Activated naive CD4-positive, alpha-beta T cell treated with anti-CD3 and anti-CD28 coated beads, Interleukin-2, amount 50 U/mL, for 72 hours (primary cell): ENCODE measurements around the gene SV2C. TPM values are rescaled to one million over a fixed set of nuclear protein-coding genes. Genes with fewer than 3 reads are reported as not detected.
"Not testable (repeated sequence)": the region's sequence is repeated elsewhere in the genome, so short reads cannot be mapped to it uniquely, and the experiment has no call there.

Experiments used
- ATAC-seq, 2 donors: fragments of 150-1000 bp; cut with Tn5 transposase; 2 replicates each; pipeline ENCODE4 v1.10.0; 2021; ENCODE audit warnings: mild to moderate bottlenecking in 2 of 2, moderate library complexity in 2 of 2
- DNase-seq, 2 donors: peaks; one replicate each; pipeline ENCODE4 v3.0.0; 2021 to 2022; ENCODE audit warnings: low spot score in 2 of 2
- H3K27ac Mint-ChIP-seq, 2 donors: one replicate each; pipeline ENCODE4 v1.8.0; 2022; ENCODE audit warnings: mild to moderate bottlenecking in 2 of 2, mixed read lengths in 2 of 2
- H3K36me3 Mint-ChIP-seq, 2 donors: one replicate each; pipeline ENCODE4 v1.8.0; 2022; ENCODE audit warnings: mixed read lengths in 2 of 2
- H3K9me3 Mint-ChIP-seq, 2 donors: one replicate each; pipeline ENCODE4 v1.8.0; 2022; ENCODE audit warnings: mixed read lengths in 2 of 2
- total RNA-seq, 2 donors: library from RNA; stranded (reverse); gene quantifications; one replicate each; pipeline ENCODE4 v1.2.3, GENCODE V29; 2022

Gene SV2C
- total RNA-seq, 2 donors from 2014 or later = 0.88 TPM; not detected in 1

- Mint-ChIP-seq H3K27ac (no peak overlapping the region), H3K9me3 (no peaks in the 10 kb centered on the region), H3K36me3 (peaks cover 0 to 13% of the 10 kb centered on the region in 2 donors)
- DNase-seq = no peak
- no peak for ATAC-seq
These were observed 2.0 kb downstream of the SV2C start for GRCh38 chr5:76085243-76085579.

DNA sequence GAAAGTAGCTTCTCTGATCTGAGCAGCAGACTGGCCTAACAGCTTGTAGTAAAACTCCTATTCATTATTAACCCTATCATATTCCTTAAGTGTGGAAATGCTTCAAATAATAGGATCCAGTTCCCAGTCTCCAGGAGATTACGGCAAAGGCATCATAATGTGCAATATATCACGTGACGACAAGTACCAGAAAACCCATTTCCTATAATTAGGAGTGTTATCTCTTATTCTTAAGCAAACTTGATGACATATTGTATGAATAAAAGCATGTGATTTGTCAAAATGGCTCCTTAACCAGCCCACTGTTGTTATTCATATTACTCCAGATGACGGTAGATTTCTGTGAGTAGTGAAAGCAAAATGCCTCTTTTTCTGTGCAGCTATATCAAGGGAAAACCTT lies 2.9 kb downstream of the SV2C start:
- Mint-ChIP-seq H3K9me3 (no peaks in the 10 kb centered on the region), H3K36me3 (peaks cover 0 to 13% of the 10 kb centered on the region in 2 donors), H3K27ac (no peak overlapping the region)
- DNase-seq (no peak), ATAC-seq (no peak)

DNA sequence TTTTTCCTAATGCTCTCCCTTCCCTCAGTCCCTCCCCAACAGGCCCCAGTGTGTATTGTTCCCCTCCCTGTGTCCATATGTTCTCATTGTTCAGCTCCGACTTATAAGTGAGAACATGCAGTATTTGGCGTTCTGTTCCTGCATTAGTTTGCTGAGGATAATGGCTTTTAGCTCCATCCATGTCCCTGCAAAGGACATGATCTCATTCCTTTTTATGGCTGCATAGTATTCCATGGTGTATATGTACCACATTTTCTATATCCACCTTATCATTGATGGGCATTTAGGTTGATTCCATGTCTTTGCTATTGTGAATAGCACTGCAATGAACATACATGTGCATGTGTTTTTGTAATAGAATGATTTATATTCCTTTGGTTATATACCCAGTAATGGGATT lies 6.0 kb downstream of the SV2C start:
- not testable (repeated sequence) for H3K27ac Mint-ChIP-seq, DNase-seq, H3K9me3 Mint-ChIP-seq, ATAC-seq, H3K36me3 Mint-ChIP-seq

DNA sequence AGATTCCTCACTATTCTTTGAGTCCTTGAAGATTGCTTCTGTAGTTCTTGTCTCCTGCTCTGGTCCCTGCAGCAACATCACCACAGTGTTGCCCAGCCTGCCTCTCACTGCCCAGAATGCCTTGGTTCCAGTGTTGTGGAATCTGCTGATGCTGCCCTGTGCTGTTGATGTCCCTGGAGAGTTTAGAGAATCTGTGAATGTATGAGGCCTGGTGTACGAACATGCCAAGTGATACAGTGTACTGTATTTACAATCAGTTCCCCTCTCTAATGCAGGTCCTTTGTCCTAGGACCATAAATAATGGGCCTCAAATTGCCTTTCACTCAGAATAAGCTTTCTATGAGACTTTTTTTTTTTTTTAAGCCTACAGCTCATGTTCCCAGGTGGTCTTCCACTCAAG lies 8.2 kb downstream of the SV2C start:
- no peak overlapping the region for H3K27ac Mint-ChIP-seq
- DNase-seq = no peak
- no peak for ATAC-seq

GRCh38 chr5:76099286-76099702 lies 16.1 kb downstream of the SV2C start:
- H3K9me3 Mint-ChIP-seq = no peaks in the 10 kb centered on the region
- peak overlapping the region in 1 of 2 donors; percentile 41 for H3K27ac Mint-ChIP-seq
- ATAC-seq (peak; percentile 56 to 95), DNase-seq (peak in 1 of 2 donors; percentile 23)
- H3K36me3 Mint-ChIP-seq = no peaks in the 10 kb centered on the region

More for the DNA sequence above, 8.2 kb downstream of the SV2C start:
- no peaks in the 10 kb centered on the region for H3K36me3 Mint-ChIP-seq
- no peaks in the 10 kb centered on the region for H3K9me3 Mint-ChIP-seq

GRCh38 chr5:76099756-76100155 lies 16.6 kb downstream of the SV2C start:
- no peaks in the 10 kb centered on the region for H3K9me3 Mint-ChIP-seq
- peak overlapping the region in 1 of 2 donors; percentile 41 for H3K27ac Mint-ChIP-seq
- no peaks in the 10 kb centered on the region for H3K36me3 Mint-ChIP-seq
- ATAC-seq (peak in 1 of 2 donors; percentile 74), DNase-seq (no peak)

DNA sequence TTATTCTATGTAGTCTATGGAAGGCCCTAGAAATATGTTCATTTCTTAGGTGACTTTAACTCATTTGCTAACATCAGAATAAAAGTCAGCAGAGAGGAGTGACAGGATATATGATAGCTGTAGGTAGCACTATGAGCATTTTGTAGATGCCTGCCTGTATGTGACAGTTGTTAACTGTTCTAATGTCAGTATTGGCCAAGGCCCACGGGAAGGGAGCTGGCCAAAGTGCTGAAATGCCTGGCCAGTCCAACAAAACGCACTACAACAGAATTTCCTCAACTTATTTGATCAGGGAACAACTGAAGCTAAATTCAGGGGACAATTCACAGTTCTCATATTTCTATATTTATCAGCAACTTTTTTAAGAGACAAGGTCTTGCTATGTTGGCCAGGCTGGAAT lies 20.8 kb downstream of the SV2C start:
- no peak overlapping the region for H3K27ac Mint-ChIP-seq
- no peaks in the 10 kb centered on the region for H3K9me3 Mint-ChIP-seq
- DNase-seq = peak in 1 of 2 donors; percentile 21
- H3K36me3 Mint-ChIP-seq = no peaks in the 10 kb centered on the region
- no peak for ATAC-seq

GRCh38 chr5:76106149-76106548 lies 23.0 kb downstream of the SV2C start:
- Mint-ChIP-seq H3K36me3 (no peaks in the 10 kb centered on the region), H3K27ac (no peak overlapping the region), H3K9me3 (no peaks in the 10 kb centered on the region)
- DNase-seq = no peak
- no peak for ATAC-seq

DNA sequence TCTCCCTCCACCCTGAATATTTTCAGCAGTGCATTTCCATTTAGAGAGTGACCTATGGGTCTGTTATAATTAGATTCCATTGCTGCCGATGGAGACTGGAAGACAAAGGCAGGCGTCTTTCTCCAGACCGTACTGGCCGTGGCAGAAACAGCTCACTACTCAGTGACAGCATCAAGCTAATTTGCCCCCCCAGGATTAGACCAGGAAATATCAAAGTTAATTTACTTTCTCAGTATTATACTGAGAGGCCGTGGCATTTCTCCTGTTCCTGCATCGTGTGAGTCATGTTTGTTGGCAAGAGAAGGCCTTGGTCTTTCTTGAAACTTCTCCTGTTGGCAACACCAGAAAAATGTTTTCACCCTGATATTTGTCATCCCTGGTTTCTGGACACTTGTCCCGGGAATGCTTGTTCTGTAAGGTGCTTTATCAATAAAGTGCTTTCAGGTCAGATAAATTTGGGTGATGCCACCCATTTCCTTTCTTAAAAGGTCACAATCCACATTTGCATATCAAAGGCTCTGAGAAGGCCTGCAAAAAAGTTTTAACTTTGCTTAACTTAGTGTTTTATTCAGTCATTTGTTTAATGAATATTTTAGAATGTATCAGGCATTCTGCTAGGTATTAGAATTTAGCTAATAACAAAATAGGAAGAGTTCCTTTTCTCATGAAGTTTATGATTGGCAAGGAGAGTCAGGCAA lies 28.4 kb downstream of the SV2C start:
- ATAC-seq = no peak

DNA sequence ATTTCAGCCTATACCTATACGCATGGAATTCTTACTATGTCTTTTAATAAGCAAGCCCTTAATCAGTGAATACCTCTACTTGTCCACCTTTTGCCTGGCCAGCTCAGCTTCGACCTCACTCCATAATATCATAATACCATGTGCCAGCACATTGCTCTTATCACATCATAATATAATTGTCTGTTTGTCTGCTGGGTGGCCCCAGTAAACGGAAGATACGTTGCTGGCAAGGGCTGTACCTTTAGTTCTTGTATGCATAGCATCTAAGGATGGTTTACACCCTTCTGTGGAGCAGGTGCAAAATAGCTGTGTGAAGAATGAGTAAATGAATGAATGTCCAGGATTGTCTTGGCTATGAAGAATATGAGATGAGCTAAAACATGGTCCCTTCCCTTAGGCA lies 29.9 kb downstream of the SV2C start:
- H3K9me3 Mint-ChIP-seq = no peaks in the 10 kb centered on the region
- ATAC-seq (no peak), DNase-seq (no peak)
- no peaks in the 10 kb centered on the region for H3K36me3 Mint-ChIP-seq
- no peak overlapping the region for H3K27ac Mint-ChIP-seq

More for the DNA sequence above, 28.4 kb downstream of the SV2C start:
- Mint-ChIP-seq H3K9me3 (no peaks in the 10 kb centered on the region), H3K36me3 (no peaks in the 10 kb centered on the region), H3K27ac (no peak overlapping the region)
- no peak for DNase-seq

DNA sequence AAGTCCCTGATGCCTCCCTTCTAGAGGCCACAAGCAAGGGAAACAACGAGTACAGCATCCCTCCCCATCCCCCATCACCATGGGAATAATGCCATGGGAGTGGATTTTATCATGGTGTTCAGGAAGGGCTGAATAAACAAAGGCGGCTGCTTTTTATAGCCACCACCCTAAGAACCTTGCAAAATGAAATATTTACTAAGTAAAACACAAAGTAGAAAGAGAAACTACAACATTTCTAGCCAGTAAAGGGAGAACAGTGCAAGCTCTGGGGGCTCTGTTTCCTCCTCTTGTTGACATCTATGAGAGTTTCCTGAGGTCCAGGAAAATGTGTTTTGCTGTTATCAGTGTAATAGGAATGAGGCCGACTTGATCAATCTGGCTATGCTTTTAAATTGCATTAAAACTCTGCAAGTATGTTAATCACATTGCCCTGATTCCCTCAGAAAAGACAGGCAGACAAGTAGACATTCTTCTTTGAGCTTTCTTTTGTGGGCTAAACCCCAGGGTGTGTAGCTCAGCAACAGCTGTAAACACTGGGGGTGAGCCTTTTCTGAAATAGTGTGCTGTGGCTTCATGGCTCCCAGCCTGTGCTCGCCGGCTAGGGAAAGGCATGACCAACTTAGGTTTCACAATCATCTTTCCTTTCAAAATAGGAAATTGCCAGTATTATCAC lies 31.1 kb downstream of the SV2C start:
- Mint-ChIP-seq H3K27ac (no peak overlapping the region), H3K9me3 (no peaks in the 10 kb centered on the region), H3K36me3 (no peaks in the 10 kb centered on the region)
- ATAC-seq = no peak
- no peak for DNase-seq

DNA sequence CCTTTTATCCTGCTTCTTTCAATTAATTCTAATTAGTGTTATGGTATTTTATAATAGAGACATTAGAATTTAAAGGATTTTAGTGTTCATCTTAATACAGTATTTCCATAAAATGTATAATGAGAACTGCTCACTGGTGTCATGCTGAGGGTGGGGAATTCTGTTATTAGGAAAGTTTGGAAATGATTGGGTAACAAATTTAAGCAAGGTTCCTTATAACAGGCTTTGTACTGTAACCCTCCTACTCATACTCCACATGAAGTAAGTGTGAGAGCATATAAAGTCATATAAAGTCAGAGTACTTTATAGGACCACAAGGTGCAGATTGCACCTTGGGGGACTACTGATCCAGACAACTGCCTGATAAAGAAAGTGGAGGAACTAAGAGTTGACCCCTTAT lies 42.2 kb downstream of the SV2C start:
- Mint-ChIP-seq H3K27ac (no peak overlapping the region), H3K9me3 (no peaks in the 10 kb centered on the region), H3K36me3 (no peaks in the 10 kb centered on the region)
- DNase-seq (no peak), ATAC-seq (no peak)

GRCh38 chr5:76125888-76126287 lies 42.7 kb downstream of the SV2C start:
- ATAC-seq (no peak), DNase-seq (no peak)
- no peak overlapping the region for H3K27ac Mint-ChIP-seq
- H3K9me3 Mint-ChIP-seq = no peaks in the 10 kb centered on the region
- H3K36me3 Mint-ChIP-seq = no peaks in the 10 kb centered on the region

DNA sequence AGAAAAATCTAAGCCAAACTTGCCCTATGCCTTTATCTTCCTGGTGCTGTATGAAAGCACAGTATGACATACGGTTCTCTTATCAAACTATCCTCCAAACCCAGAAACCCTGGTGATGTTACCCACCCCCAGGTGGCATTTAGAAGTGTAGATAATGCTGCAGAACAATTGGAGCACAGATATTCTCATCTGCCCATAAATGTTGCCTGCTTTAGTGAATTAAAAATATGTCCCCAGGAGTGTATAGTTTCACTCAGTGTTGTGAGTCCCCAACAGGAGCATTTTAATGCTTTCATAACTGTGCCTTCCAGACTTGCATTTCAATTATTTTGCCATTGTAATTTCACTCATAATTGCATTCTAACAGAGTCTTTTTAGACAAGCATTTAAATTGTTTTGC lies 50.8 kb downstream of the SV2C start:
- ATAC-seq (no peak), DNase-seq (no peak)
- no peaks in the 10 kb centered on the region for H3K9me3 Mint-ChIP-seq

GRCh38 chr5:76134646-76135045 lies 51.5 kb downstream of the SV2C start:
- no peaks in the 10 kb centered on the region for H3K36me3 Mint-ChIP-seq
- H3K27ac Mint-ChIP-seq = no peak overlapping the region
- ATAC-seq (no peak), DNase-seq (no peak)
- H3K9me3 Mint-ChIP-seq = no peaks in the 10 kb centered on the region

More for the DNA sequence above, 50.8 kb downstream of the SV2C start:
- Mint-ChIP-seq H3K36me3 (no peaks in the 10 kb centered on the region), H3K27ac (no peak overlapping the region)

DNA sequence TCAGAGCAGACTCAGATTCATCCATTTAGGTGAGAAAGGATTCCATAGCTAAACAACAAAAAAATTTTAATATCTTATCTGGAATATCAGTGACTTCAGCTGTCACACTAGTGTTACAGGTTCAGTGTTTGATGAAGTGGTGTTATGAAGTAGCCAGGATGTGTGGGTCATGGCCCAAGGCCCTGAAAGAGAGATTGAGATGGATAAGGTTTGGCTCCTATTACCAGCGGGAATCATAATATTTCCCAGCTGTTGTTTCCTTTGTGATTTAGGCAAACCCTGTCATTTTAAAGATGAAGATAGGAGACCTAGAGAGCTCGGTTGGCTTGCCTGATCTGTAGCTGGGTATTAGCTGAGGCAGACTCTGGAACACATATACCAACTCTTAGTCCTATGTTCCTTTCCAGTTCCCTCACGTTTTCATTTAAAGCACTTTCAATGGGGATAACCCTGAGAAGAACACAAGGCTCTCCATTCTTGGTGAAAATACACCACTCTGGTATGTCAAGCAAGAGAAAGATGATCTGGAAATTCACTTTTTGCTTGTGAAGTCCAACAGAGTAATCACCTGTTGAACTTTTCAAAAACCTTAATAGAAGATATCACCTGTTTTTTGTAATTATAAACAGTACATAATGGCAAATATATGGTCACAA lies 54.8 kb downstream of the SV2C start:
- DNase-seq = no peak
- ATAC-seq = no peak
- no peaks in the 10 kb centered on the region for H3K9me3 Mint-ChIP-seq
- no peaks in the 10 kb centered on the region for H3K36me3 Mint-ChIP-seq
- no peak overlapping the region for H3K27ac Mint-ChIP-seq

DNA sequence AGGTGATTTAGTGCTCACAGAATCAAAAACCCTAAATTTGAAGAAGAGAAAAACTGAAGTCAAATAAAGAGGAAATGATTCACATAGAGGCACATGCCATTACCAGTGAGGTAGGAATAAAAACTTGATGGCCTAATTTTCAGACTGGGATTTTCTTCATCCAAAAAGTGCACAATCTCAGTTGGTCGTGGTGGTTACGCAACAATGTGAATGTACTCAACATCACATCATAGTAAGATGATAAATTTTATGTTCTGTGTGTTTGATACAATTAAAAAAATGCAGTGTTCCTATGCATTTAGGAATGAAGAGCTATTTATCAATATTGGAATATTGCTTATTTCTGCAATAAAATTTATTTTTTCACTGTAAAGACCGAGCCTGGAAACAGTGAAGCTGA lies 60.7 kb downstream of the SV2C start:
- H3K36me3 Mint-ChIP-seq = no peaks in the 10 kb centered on the region
- ATAC-seq = no peak
- H3K27ac Mint-ChIP-seq = no peak overlapping the region
- no peak for DNase-seq
- H3K9me3 Mint-ChIP-seq = no peaks in the 10 kb centered on the region
